Natural killer cell (primary cell): Measurements from ENCODE around the gene ZSWIM1. TPM values are rescaled to one million over a fixed set of nuclear protein-coding genes. Genes with fewer than 3 reads are reported as not detected.

ENCODE experiments used
- ATAC-seq, 3 donors: fragments of 150-1000 bp in 2 of 3; fragments of 200-7000 bp in 1 of 3; cut with Tn5 transposase; 1 replicate in 1 of 3; 2 replicates in 2 of 3; pipeline ENCODE4 v1.10.0; 2021; ENCODE audit warnings: mild to moderate bottlenecking in 2 of 3, moderate library complexity in 2 of 3
- DNase-seq, 2 donors: peaks; one replicate each; pipeline versions ENCODE4 v3.0.0 to v3.0.0-alpha.2; 2013 to 2021; ENCODE audit warnings: mixed read lengths in 1 of 2
- H3K27ac ChIP-seq: one replicate; pipeline ENCODE4 v1.5.1; 2013; ENCODE audit warnings: mild to moderate bottlenecking, low read length
- H3K27me3 ChIP-seq: one replicate; pipeline ENCODE4 v1.6.1; 2013; ENCODE audit warnings: low read length; ENCODE audit not compliant: control insufficient read depth, insufficient read depth
- H3K36me3 ChIP-seq: one replicate; pipeline ENCODE4 v1.6.1; 2013; ENCODE audit warnings: low read length; ENCODE audit not compliant: control insufficient read depth, insufficient read depth
- H3K4me1 ChIP-seq: one replicate; pipeline ENCODE4 v1.6.1; 2013; ENCODE audit warnings: low read length; ENCODE audit not compliant: control insufficient read depth, insufficient read depth
- H3K4me3 ChIP-seq: one replicate; pipeline ENCODE4 v1.5.1; 2013; ENCODE audit warnings: low read length
- H3K9me3 ChIP-seq: one replicate; pipeline ENCODE4 v1.6.1; 2013; ENCODE audit warnings: low read length; ENCODE audit not compliant: control insufficient read depth, insufficient read depth
- H3K27ac Mint-ChIP-seq, 2 donors: one replicate each; pipeline ENCODE4 v1.8.0; 2022; ENCODE audit warnings: mild to moderate bottlenecking in 2 of 2, mixed read lengths in 2 of 2, moderate library complexity in 1 of 2
- H3K27me3 Mint-ChIP-seq, 2 donors: one replicate each; pipeline ENCODE4 v1.8.0; 2022; ENCODE audit warnings: low read depth in 2 of 2, mixed read lengths in 2 of 2
- H3K36me3 Mint-ChIP-seq: one replicate; pipeline ENCODE4 v1.8.0; 2022; ENCODE audit warnings: mixed read lengths
- H3K4me1 Mint-ChIP-seq, 2 donors: one replicate each; pipeline ENCODE4 v1.8.0; 2022; ENCODE audit warnings: mixed read lengths in 2 of 2
- H3K4me3 Mint-ChIP-seq: one replicate; pipeline ENCODE4 v1.8.0; 2022; ENCODE audit warnings: mild to moderate bottlenecking, moderate library complexity, mixed read lengths
- H3K9me3 Mint-ChIP-seq, 2 donors: one replicate each; pipeline ENCODE4 v1.8.0; 2022; ENCODE audit warnings: mixed read lengths in 2 of 2
- WGBS: methylation state at CpG from one replicate; pipeline ENCODE4 v1.1.7; 2013; ENCODE audit warnings: missing lambda C conversion rate; ENCODE audit not compliant: insufficient coverage; 5-methylcytosine and 5-hydroxymethylcytosine counted together
- intact Hi-C: fragments of 100-400 bp; cut with micrococcal nuclease; formaldehyde crosslinking; loops from one replicate; pipeline ENCODE4 v1.14.2; 2022
- total RNA-seq, 4 donors: library from RNA; stranded (reverse); fragments of 120-200 nt in 1 of 4; gene quantifications; one replicate each; pipeline versions ENCODE4 v1.2.3 to v1.2.4, GENCODE V29; 2013 to 2022
- TF ChIP-seq, protein P1 (sequence below): fragments of 200-600 bp; IDR thresholded peaks from one replicate; pipeline ENCODE4 v1.8.0; 2022; ENCODE audit warnings: antibody characterized with exemption

The ZSWIM1 gene
- total RNA-seq, 3 donors from 2014 or later (not counting 1 experiment from before 2014, with no cell fraction given) = 0.59 to 2.4 (median 0.89) TPM

DNA sequence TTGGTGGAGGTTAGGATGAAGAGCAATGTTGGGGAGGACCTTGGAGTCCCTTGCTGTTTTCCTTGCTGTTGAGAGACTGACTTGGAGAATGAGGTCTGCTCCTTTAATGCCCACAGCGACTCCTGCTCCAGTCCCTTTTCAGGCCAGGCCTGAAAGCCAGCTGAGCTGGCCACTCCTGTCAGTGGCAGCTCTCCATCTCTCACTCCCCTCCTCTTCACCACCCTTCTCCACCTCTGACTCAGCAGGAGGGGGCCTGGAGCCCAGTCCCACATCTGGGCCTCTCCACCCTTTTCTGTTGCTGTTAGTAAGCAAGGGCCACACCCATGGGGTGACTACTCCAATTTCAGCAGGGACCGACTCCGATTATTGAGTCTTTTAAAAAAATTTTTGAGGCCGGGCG is 45.2 kb upstream of the ZSWIM1 start:
- H3K4me3 ChIP-seq = no peak overlapping the region
- Mint-ChIP-seq H3K27me3 (peaks cover 0 to 2% of the 10 kb centered on the region in 2 donors), H3K4me1 (peaks cover 7 to 12% of the 10 kb centered on the region in 2 donors), H3K9me3 (no peaks in the 10 kb centered on the region), H3K27ac (no peak overlapping the region), H3K36me3 (no peaks in the 10 kb centered on the region), H3K4me3 (no peak overlapping the region)
- TF ChIP-seq, protein P1, sequence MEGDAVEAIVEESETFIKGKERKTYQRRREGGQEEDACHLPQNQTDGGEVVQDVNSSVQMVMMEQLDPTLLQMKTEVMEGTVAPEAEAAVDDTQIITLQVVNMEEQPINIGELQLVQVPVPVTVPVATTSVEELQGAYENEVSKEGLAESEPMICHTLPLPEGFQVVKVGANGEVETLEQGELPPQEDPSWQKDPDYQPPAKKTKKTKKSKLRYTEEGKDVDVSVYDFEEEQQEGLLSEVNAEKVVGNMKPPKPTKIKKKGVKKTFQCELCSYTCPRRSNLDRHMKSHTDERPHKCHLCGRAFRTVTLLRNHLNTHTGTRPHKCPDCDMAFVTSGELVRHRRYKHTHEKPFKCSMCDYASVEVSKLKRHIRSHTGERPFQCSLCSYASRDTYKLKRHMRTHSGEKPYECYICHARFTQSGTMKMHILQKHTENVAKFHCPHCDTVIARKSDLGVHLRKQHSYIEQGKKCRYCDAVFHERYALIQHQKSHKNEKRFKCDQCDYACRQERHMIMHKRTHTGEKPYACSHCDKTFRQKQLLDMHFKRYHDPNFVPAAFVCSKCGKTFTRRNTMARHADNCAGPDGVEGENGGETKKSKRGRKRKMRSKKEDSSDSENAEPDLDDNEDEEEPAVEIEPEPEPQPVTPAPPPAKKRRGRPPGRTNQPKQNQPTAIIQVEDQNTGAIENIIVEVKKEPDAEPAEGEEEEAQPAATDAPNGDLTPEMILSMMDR = no peak
- 94% methylated on average over 5 of the region's 5 CpGs for WGBS
- ATAC-seq = no peak
- no peak for DNase-seq
- intact Hi-C loops = no loop called here
- H3K9me3 ChIP-seq = no peaks in the 10 kb centered on the region
- no peaks in the 10 kb centered on the region for H3K27me3 ChIP-seq
- no peak overlapping the region for H3K27ac ChIP-seq
- peaks cover 20% of the 10 kb centered on the region for H3K4me1 ChIP-seq
- no peaks in the 10 kb centered on the region for H3K36me3 ChIP-seq

DNA sequence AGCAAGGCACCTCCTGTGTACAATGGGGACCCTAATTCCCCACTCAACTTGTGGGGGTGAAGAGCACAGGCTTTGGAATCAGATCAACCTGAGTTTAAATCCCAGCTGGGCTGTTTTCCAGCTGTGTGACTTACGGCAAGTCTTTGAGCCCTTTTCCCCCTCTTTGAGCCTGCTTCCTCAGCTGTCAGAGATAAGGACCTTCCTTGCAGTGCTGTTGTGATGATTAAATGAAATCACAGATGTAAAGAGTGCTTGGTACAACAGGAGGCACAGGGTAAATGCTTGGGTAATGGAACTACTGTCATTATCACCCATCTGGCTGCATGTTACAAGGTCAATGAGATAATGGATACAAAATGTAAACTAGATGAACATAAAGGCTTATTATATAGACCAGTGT is 44.2 kb upstream of the ZSWIM1 start:
- TF ChIP-seq, protein P1 = no peak
- intact Hi-C loops = no loop called here
- H3K4me1 Mint-ChIP-seq = peaks cover 7 to 12% of the 10 kb centered on the region in 2 donors
- peaks cover 3% of the 10 kb centered on the region for H3K36me3 ChIP-seq
- H3K4me3 Mint-ChIP-seq = no peak overlapping the region
- 100% methylated on average over 1 of the region's 1 CpG for WGBS
- H3K27ac ChIP-seq = no peak overlapping the region
- no peaks in the 10 kb centered on the region for H3K27me3 ChIP-seq
- no peak overlapping the region for H3K27ac Mint-ChIP-seq
- no peak overlapping the region for H3K4me3 ChIP-seq
- no peak for DNase-seq
- H3K9me3 Mint-ChIP-seq = no peaks in the 10 kb centered on the region
- ATAC-seq = no peak
- peaks cover 0 to 2% of the 10 kb centered on the region in 2 donors for H3K27me3 Mint-ChIP-seq
- H3K4me1 ChIP-seq = peaks cover 23% of the 10 kb centered on the region
- H3K36me3 Mint-ChIP-seq = no peaks in the 10 kb centered on the region
- no peaks in the 10 kb centered on the region for H3K9me3 ChIP-seq

DNA sequence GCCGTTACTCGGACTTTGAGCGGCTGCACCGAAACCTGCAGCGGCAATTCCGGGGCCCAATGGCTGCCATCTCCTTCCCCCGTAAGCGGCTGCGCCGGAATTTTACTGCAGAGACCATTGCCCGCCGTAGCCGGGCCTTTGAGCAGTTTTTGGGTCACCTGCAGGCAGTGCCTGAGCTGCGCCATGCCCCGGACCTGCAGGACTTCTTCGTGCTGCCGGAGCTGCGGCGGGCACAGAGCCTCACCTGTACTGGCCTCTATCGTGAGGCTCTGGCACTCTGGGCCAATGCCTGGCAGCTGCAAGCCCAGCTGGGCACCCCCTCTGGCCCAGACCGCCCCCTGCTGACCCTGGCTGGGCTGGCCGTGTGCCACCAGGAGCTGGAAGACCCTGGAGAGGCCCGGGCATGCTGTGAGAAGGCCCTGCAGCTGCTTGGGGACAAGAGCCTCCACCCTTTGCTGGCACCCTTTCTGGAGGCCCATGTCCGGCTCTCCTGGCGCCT is 40.3 kb upstream of the ZSWIM1 start:
- Histone ChIP-seq H3K9me3 (no peaks in the 10 kb centered on the region), H3K27ac (no peak overlapping the region), H3K4me1 (peaks cover 11% of the 10 kb centered on the region), H3K27me3 (no peaks in the 10 kb centered on the region), H3K4me3 (no peak overlapping the region), H3K36me3 (peaks cover 35% of the 10 kb centered on the region)
- intact Hi-C loops = no loop called here
- no peaks in the 10 kb centered on the region for H3K27me3 Mint-ChIP-seq
- ATAC-seq = no peak
- no peak for DNase-seq
- TF ChIP-seq, protein P1 = no peak
- H3K27ac Mint-ChIP-seq = peak overlapping the region in 1 of 2 donors; percentile 70
- H3K4me3 Mint-ChIP-seq = no peak overlapping the region
- H3K4me1 Mint-ChIP-seq = peaks cover 11 to 18% of the 10 kb centered on the region in 2 donors
- 96% methylated on average over 25 of the region's 25 CpGs for WGBS
- H3K9me3 Mint-ChIP-seq = no peaks in the 10 kb centered on the region
- no peaks in the 10 kb centered on the region for H3K36me3 Mint-ChIP-seq
